Transverse colon (tissue), 3 donors: ENCODE results near the gene RBM47.

Experiments
- POLR2A ChIP-seq: fragments of 450-650 bp; IDR thresholded peaks from one replicate; pipeline ENCODE4 v1.6.1; 2016; ENCODE audit warnings: antibody characterized with exemption, mild to moderate bottlenecking, moderate library complexity
- TF ChIP-seq, protein P1 (sequence below), 5 experiments: fragments of 200-600 bp in 3 of 5; fragments of 450-650 bp in 2 of 5; sonication (generic) in 3 of 5; IDR thresholded peaks; 1 replicate in 2 of 5; 2 replicates in 3 of 5; pipeline ENCODE4 v1.5.1; 2016 to 2017; ENCODE audit warnings: antibody characterized with exemption in 5 of 5, inconsistent platforms in 3 of 5, mild to moderate bottlenecking in 2 of 5, moderate library complexity in 1 of 5

DNA sequence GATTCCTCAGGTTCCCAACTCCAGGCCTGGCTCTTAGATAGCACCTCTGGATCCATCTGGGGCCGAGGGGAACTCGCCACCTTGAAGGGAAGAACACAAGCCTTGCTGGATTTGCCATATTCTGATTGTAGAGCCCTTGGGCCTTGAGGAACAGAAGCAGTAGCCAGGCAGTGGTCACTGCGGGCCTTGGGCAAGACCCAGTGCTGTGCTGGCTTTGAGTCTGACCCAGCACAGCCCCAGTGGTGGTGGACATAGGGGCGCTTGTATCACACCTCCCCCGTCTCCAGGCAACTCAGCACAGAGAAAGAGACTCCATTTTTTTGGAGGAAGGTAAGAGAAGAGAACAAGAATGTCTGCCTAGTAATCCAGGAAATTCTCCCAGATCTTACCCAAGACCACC is 249.0 kb downstream of the RBM47 start:
- TF ChIP-seq, protein P1, sequence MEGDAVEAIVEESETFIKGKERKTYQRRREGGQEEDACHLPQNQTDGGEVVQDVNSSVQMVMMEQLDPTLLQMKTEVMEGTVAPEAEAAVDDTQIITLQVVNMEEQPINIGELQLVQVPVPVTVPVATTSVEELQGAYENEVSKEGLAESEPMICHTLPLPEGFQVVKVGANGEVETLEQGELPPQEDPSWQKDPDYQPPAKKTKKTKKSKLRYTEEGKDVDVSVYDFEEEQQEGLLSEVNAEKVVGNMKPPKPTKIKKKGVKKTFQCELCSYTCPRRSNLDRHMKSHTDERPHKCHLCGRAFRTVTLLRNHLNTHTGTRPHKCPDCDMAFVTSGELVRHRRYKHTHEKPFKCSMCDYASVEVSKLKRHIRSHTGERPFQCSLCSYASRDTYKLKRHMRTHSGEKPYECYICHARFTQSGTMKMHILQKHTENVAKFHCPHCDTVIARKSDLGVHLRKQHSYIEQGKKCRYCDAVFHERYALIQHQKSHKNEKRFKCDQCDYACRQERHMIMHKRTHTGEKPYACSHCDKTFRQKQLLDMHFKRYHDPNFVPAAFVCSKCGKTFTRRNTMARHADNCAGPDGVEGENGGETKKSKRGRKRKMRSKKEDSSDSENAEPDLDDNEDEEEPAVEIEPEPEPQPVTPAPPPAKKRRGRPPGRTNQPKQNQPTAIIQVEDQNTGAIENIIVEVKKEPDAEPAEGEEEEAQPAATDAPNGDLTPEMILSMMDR (IDR thresholded peaks at IDR 0.05): no peak
- no peak for TF ChIP-seq POLR2A
